MG63 (cell line): ENCODE results near the gene FAR2. TPM values are rescaled to one million over a fixed set of nuclear protein-coding genes. Genes with fewer than 3 reads are reported as not detected.
"Not testable (repeated sequence)": the region's sequence is repeated elsewhere in the genome, so short reads cannot be mapped to it uniquely, and the experiment has no call there.

Experiments used
- DNase-seq: peaks from one replicate; pipeline ENCODE4 v3.0.0-alpha.2; 2020
- H3K27me3 ChIP-seq: fragments of 250-450 bp; sonication (Bioruptor Pico); 2 replicates; pipeline ENCODE4 v1.5.1; 2020; ENCODE audit warnings: mild to moderate bottlenecking, moderate library complexity
- H3K36me3 ChIP-seq: fragments of 250-450 bp; sonication (Bioruptor Pico); 2 replicates; pipeline ENCODE4 v1.5.1; 2020; ENCODE audit warnings: mild to moderate bottlenecking, moderate library complexity
- H3K4me3 ChIP-seq: fragments of 250-450 bp; sonication (Bioruptor Pico); 2 replicates; pipeline ENCODE4 v1.5.1; 2020; ENCODE audit warnings: mild to moderate bottlenecking, moderate library complexity
- H3K9me3 ChIP-seq: fragments of 250-450 bp; sonication (Bioruptor Pico); 2 replicates; pipeline ENCODE4 v1.5.1; 2020; ENCODE audit warnings: mild to moderate bottlenecking, moderate library complexity
- total RNA-seq: library from RNA; depleted of rRNA; stranded (reverse); fragments of >200 nt; shearing (Covaris generic); gene quantifications from 2 replicates; pipeline ENCODE4 v1.2.3, GENCODE V29; 2014; ENCODE audit warnings: low replicate concordance; rRNA removed

Gene FAR2
- total RNA-seq, 1 experiment from 2014 or later, result 19.5 TPM

GRCh38 chr12:29354954-29355353, 205.9 kb downstream of the FAR2 start:
- DNase-seq, result no peak
- no peaks in the 10 kb centered on the region for H3K27me3 ChIP-seq
- no peaks in the 10 kb centered on the region for H3K9me3 ChIP-seq
- no peak overlapping the region for H3K4me3 ChIP-seq
- peaks cover 38% of the 10 kb centered on the region for H3K36me3 ChIP-seq

GRCh38 chr12:29365091-29365490, 216.0 kb downstream of the FAR2 start:
- no peak for DNase-seq
- H3K36me3 ChIP-seq, result peaks cover 50% of the 10 kb centered on the region
- no peak overlapping the region for H3K4me3 ChIP-seq
- H3K9me3 ChIP-seq, result no peaks in the 10 kb centered on the region
- H3K27me3 ChIP-seq, result no peaks in the 10 kb centered on the region

GRCh38 chr12:29374012-29374411, 224.9 kb downstream of the FAR2 start:
- Histone ChIP-seq H3K9me3 (peaks cover 10% of the 10 kb centered on the region), H3K27me3 (no peaks in the 10 kb centered on the region), H3K4me3 (no peak overlapping the region), H3K36me3 (peaks cover 48% of the 10 kb centered on the region)
- no peak for DNase-seq

- DNase-seq, result no peak
- Histone ChIP-seq H3K36me3 (peaks cover 44% of the 10 kb centered on the region), H3K4me3 (no peak overlapping the region), H3K27me3 (no peaks in the 10 kb centered on the region), H3K9me3 (peaks cover 10% of the 10 kb centered on the region)
Observed at GRCh38 chr12:29374913-29375312, 225.8 kb downstream of the FAR2 start.

GRCh38 chr12:29376118-29376517, 227.0 kb downstream of the FAR2 start:
- DNase-seq, result no peak
- peaks cover 10% of the 10 kb centered on the region for H3K9me3 ChIP-seq
- peaks cover 38% of the 10 kb centered on the region for H3K36me3 ChIP-seq
- no peak overlapping the region for H3K4me3 ChIP-seq
- H3K27me3 ChIP-seq, result no peaks in the 10 kb centered on the region

GRCh38 chr12:29380536-29381523, 231.8 kb downstream of the FAR2 start, which contains the start of gene ERGIC2:
Gene ERGIC2, minus strand, starts transcription at chr12:29381172. Its CDS starts 9,539 bp downstream, at chr12:29371633.
- DNase-seq, result peak; percentile 93
- H3K36me3 ChIP-seq, result peaks cover 30% of the 10 kb centered on the region
- no peaks in the 10 kb centered on the region for H3K27me3 ChIP-seq
- H3K9me3 ChIP-seq, result peaks cover 10% of the 10 kb centered on the region
- H3K4me3 ChIP-seq, result peak within 1 kb of the TSS; percentile 98

- H3K4me3 ChIP-seq, result no peak overlapping the region
- H3K36me3 ChIP-seq, result peaks cover 24% of the 10 kb centered on the region
- H3K27me3 ChIP-seq, result no peaks in the 10 kb centered on the region
- DNase-seq, result no peak
- peaks cover 5% of the 10 kb centered on the region for H3K9me3 ChIP-seq
Observed at GRCh38 chr12:29382251-29382650, 233.2 kb downstream of the FAR2 start.

GRCh38 chr12:29385194-29385593, 236.1 kb downstream of the FAR2 start:
- H3K4me3 ChIP-seq, DNase-seq, H3K27me3 ChIP-seq, H3K9me3 ChIP-seq, H3K36me3 ChIP-seq: not testable (repeated sequence)

Other genes with a start within 250 kb of the FAR2 start
- gene ERGIC2, start 231.9 kb downstream of the FAR2 start, total RNA-seq, result 140 and 257 TPM in 2 replicates